Fibroblast of villous mesenchyme (primary cell): ENCODE results near the gene DUS3L. TPM values are rescaled to one million over a fixed set of nuclear protein-coding genes. Genes with fewer than 3 reads are reported as not detected.

Experiments
- DNase-seq: peaks from one replicate; pipeline ENCODE4 v3.0.0-alpha.2; 2010; ENCODE audit warnings: low read depth
- H3K4me3 ChIP-seq: 2 replicates; pipeline ENCODE4 v1.5.1; 2011; ENCODE audit warnings: low read depth, mild to moderate bottlenecking, low read length
- total RNA-seq: library from RNA; depleted of rRNA; stranded (reverse); fragments of >200 nt; gene quantifications from 2 replicates; pipeline ENCODE4 v1.2.3, GENCODE V29; 2012
- TF ChIP-seq, protein P1 (sequence below): IDR thresholded peaks from 2 replicates; pipeline ENCODE4 v1.5.1; 2012; ENCODE audit warnings: low read depth, mild to moderate bottlenecking, low read length; ENCODE audit not compliant: insufficient read depth

The DUS3L gene
- total RNA-seq, 1 donor, result 19.9 TPM

DNA sequence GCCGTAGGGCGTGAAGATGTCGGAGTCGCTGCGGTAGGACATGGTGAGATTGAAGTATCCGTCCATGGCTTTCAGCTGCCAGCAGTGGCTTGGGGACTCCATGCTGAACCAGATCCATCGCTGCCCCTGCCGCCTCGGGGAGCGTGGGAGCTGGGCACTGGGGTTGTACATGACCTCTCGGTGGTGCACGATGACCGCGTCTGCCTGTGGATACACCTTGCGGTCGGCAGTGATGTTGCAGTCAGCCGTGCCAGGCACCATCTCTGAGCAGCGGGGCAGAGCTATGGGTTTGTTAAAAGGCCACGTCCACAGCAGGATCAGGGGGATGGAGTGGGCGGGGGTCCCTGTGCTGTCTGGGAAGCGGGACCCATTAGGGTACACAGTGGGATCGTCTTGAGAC is 41.1 kb upstream of the DUS3L start:
- DNase-seq, result no peak
- no peak overlapping the region for H3K4me3 ChIP-seq
- TF ChIP-seq, protein P1, sequence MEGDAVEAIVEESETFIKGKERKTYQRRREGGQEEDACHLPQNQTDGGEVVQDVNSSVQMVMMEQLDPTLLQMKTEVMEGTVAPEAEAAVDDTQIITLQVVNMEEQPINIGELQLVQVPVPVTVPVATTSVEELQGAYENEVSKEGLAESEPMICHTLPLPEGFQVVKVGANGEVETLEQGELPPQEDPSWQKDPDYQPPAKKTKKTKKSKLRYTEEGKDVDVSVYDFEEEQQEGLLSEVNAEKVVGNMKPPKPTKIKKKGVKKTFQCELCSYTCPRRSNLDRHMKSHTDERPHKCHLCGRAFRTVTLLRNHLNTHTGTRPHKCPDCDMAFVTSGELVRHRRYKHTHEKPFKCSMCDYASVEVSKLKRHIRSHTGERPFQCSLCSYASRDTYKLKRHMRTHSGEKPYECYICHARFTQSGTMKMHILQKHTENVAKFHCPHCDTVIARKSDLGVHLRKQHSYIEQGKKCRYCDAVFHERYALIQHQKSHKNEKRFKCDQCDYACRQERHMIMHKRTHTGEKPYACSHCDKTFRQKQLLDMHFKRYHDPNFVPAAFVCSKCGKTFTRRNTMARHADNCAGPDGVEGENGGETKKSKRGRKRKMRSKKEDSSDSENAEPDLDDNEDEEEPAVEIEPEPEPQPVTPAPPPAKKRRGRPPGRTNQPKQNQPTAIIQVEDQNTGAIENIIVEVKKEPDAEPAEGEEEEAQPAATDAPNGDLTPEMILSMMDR, result no peak

DNA sequence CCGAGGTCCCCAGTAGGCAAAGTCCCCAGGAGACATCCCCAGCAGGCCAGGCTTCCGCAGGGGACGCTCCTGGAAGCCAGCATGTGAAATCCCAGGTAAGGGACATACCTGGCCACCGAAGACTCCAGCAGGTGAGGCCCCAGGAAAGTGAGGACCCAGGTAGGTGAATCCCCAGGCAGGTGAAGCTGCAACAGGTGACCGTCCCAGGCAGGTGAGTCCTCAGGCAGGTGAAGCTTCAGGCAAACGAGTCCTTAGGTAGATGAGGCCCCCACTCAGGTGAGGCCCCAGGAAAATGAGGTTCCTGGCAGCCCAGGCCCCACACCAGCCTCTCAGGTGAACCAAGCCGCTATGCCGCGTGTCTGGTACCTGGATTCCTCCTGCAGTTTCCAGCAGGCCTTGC is 40.2 kb upstream of the DUS3L start:
- DNase-seq, result no peak
- H3K4me3 ChIP-seq, result no peak overlapping the region
- TF ChIP-seq, protein P1, result no peak

DNA sequence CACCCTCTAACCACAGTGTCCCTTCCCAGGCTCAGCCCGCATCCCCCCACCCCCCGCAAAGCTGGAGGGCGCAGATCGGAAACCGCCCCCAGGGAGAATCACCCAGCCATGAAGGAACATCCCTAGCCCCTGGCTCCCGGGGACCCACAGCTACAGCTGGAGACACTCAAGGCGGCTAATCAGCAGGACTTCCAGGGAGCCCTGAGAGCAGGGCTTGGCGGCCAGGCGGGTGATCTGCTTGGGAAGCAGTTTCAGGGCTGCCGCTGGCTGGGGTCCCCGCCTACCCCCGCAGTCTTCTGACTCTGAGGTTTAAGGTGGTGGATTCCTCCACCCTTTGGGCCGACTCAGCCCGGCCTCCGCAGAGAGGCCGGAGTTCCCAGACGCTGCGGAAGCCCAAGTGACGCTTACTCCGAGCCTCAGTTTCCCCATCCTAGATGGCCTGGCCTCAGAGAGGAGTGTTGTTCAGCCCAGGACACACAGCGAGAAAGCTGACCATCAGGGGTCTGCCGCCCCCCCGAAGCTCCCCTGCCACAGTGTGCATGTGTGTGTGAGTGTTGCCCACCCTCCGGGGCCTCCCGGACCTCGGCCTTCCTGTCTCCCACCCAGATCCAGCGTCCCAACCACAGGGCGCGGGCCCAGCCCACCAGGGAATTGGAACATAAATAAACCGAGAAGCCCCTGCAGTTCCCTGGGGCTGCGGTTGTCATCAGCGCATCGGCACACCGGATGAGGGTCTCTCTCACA is 38.8 kb upstream of the DUS3L start:
- TF ChIP-seq, protein P1, result no peak
- DNase-seq, result no peak
- peak overlapping the region; percentile 86 for H3K4me3 ChIP-seq

DNA sequence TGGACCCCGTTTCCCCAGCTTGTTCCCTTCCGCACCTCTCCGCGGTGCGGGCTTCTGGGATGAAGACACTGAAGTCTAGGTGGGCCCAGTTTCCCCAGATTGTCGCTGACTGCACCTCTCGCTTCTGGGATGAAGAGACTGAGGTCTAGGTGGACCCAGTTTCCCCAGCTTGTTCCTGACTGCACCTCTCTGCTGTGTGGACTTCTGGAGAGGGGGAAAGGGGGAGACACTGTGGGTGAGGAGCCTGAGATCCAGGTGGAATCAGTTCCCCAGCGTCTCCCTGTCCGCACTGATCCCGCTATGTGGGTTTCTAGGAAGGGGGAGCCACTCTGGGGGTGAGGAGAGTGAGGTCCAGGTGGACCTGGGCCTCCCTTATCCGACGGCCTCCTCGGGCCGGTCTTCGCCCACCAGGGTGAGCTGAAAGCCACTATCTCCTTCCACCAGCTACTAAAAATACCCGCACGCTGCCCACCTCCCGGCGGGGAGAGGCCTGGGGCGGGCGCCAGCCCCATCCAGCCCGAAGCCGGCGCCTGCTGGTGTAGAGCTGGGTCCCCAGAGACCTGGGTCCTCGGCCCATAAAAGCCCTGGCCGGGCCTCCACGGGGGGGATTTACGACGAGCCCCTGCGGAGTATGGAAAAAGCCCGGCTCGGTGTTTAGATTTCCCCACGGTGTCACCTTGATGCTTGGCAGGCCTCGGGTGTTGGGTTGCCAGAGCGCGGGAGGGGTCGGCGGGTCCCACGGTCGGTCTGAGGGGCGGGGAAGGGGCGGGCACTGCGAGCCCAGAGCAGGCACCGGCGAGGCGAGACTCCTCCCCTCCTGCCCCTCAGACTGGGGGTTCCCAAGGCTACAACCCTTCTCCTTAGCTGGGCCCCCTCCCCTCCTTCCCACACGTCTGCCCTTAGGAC is 38.0 kb upstream of the DUS3L start:
- TF ChIP-seq, protein P1, result no peak
- DNase-seq, result peak; percentile 89
- peak overlapping the region; percentile 86 for H3K4me3 ChIP-seq

DNA sequence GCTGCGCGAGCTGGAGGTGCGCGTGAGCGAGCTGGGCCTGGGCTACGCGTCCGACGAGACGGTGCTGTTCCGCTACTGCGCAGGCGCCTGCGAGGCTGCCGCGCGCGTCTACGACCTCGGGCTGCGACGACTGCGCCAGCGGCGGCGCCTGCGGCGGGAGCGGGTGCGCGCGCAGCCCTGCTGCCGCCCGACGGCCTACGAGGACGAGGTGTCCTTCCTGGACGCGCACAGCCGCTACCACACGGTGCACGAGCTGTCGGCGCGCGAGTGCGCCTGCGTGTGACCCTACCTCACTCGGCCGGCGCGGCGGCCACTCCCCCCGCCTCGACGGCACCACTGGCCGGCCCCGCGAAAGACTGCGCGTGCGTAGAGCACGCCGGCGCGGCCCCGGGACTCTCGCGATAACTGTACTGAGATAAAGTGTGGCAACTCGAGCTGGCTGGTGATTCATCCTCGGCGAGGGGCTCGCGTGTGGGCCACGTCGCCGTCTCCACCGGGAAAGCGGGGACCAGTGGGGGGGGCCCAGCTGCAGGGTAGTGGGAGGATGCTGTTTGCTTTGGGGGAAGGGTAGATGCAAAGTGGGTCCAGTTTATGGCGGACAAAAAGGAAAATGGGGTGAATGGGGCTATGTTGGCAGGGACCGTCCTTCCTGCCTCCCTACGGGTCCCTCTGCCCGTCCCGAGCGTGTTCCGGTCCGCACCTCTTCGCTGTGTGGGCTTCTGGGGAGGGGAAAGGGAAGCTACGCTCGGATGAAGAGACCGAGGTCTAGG is 37.1 kb upstream of the DUS3L start:
- TF ChIP-seq, protein P1, result no peak
- H3K4me3 ChIP-seq, result peak overlapping the region; percentile 86
- peak; percentile 94 for DNase-seq

DNA sequence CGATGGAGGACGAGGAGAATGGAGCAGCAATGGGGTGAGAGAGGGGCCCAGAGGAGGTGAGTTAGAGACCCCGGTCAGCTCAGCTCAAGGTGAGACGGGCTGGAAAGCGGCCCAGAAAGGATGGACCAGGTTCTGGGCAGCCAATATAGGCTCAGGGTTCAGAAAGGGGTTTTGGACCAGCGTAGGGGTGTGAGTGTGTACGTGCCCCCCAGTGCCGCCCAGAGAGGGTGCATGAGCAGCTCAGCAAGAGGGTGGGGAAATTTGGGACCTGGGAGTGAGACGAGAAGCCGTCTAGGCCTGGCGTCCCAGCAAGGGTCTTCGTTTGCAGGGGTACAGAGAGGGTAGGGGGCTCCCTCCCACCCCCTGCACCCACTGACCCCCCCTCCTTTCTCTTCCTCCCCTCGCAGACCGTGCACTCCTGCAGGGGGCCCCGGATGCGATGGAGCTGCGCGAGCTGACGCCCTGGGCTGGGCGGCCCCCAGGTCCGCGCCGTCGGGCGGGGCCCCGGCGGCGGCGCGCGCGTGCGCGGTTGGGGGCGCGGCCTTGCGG is 36.5 kb upstream of the DUS3L start:
- TF ChIP-seq, protein P1, result no peak
- peak overlapping the region; percentile 49 for H3K4me3 ChIP-seq
- DNase-seq, result no peak
